Small intestine (tissue), 7 donors: ENCODE results near the gene COMMD10. TPM values are rescaled to one million over a fixed set of nuclear protein-coding genes. Genes with fewer than 3 reads are reported as not detected.

ENCODE experiments used
- DNase-seq, 2 donors: peaks; one replicate each; pipeline versions ENCODE4 v3.0.0 to v3.0.0-alpha.2; 2013
- FAIRE-seq: peaks from 2 replicates; lab custom pipeline; 2012; peaks lifted over from hg19 to GRCh38; lab: Jason Lieb, UNC
- H3K27ac ChIP-seq, 3 donors: one replicate each; pipeline ENCODE4 v1.5.1; 2013; ENCODE audit warnings: low read length in 2 of 3, mild to moderate bottlenecking in 2 of 3, control low read depth in 1 of 3, inconsistent platforms in 1 of 3, low read depth in 1 of 3, moderate library complexity in 1 of 3
- H3K27me3 ChIP-seq, 3 donors: one replicate each; pipeline ENCODE4 v1.6.1; 2013; ENCODE audit warnings: low read length in 3 of 3, inconsistent platforms in 1 of 3; ENCODE audit not compliant: control insufficient read depth in 3 of 3, insufficient read depth in 3 of 3
- H3K36me3 ChIP-seq, 3 donors: one replicate each; pipeline ENCODE4 v1.6.1; 2013; ENCODE audit warnings: low read length in 3 of 3, inconsistent platforms in 1 of 3, low read depth in 1 of 3, mild to moderate bottlenecking in 1 of 3, moderate library complexity in 1 of 3; ENCODE audit not compliant: control insufficient read depth in 3 of 3, insufficient read depth in 2 of 3
- H3K4me1 ChIP-seq, 3 donors: one replicate each; pipeline ENCODE4 v1.6.1; 2013; ENCODE audit warnings: low read length in 2 of 3, inconsistent platforms in 1 of 3, low read depth in 1 of 3, mild to moderate bottlenecking in 1 of 3, moderate library complexity in 1 of 3; ENCODE audit not compliant: control insufficient read depth in 3 of 3, insufficient read depth in 2 of 3
- H3K4me3 ChIP-seq, 3 donors: one replicate each; pipeline ENCODE4 v1.5.1; 2013; ENCODE audit warnings: low read length in 3 of 3, control low read depth in 1 of 3, inconsistent platforms in 1 of 3, low read depth in 1 of 3, mild to moderate bottlenecking in 1 of 3, moderate library complexity in 1 of 3
- H3K9me3 ChIP-seq, 2 donors: one replicate each; pipeline ENCODE4 v1.6.1; 2013; ENCODE audit warnings: low read depth in 1 of 2, low read length in 1 of 2; ENCODE audit not compliant: control insufficient read depth in 2 of 2, insufficient read depth in 1 of 2
- WGBS, 3 donors: extraction: QIAGEN DNeasy Blood & Tissue Kit; methylation state at CpG; one replicate each; pipeline ENCODE4 v1.1.7; 2013; 5-methylcytosine and 5-hydroxymethylcytosine counted together
- polyA plus RNA-seq, 4 donors: library from polyadenylated mRNA; stranded (reverse) in 3 of 4; unstranded in 1 of 4; fragments of 200-250 nt in 3 of 4; fragments of 120-200 nt in 1 of 4; gene quantifications; one replicate each; pipeline versions ENCODE4 v1.2.1 to v1.2.3, GENCODE V29; 2013
- donor health status: healthy with polysubstance abuse.
- donor health status: control.
- donor health status: control.
- donor health status: Bipolar disorder and iron deficiency.
- donor health status: healthy.

Gene COMMD10
- polyA plus RNA-seq, 4 donors, result 19.7 to 70.3 (median 23.2) TPM

GRCh38 chr5:116174111-116174510 is 89.3 kb downstream of the COMMD10 start:
- Histone ChIP-seq H3K9me3 (peaks cover 0 to 3% of the 10 kb centered on the region in 2 donors), H3K27ac (no peak overlapping the region), H3K4me1 (no peaks in the 10 kb centered on the region), H3K27me3 (no peaks in the 10 kb centered on the region), H3K4me3 (no peak overlapping the region), H3K36me3 (peaks cover 0 to 3% (median 0%) of the 10 kb centered on the region in 3 donors)
- DNase-seq, result no peak
- no peak for FAIRE-seq
- WGBS, 3 donors, result 98 to 100% (median 100%) methylated on average over 1 of the region's 1 CpG

- WGBS, 3 donors, result 79 to 84% (median 84%) methylated on average over 6 of the region's 6 CpGs
- Histone ChIP-seq H3K27ac (no peak overlapping the region), H3K4me1 (no peaks in the 10 kb centered on the region), H3K9me3 (peaks cover 0 to 3% of the 10 kb centered on the region in 2 donors), H3K4me3 (no peak overlapping the region), H3K36me3 (peaks cover 0 to 6% (median 0%) of the 10 kb centered on the region in 3 donors), H3K27me3 (no peaks in the 10 kb centered on the region)
- no peak for FAIRE-seq
- no peak for DNase-seq
Measured at GRCh38 chr5:116176121-116176520, 91.3 kb downstream of the COMMD10 start.

GRCh38 chr5:116178925-116179324 is 94.1 kb downstream of the COMMD10 start:
- FAIRE-seq (no peak), DNase-seq (no peak)
- WGBS, 3 donors, result 45 to 65% (median 62%) methylated on average over 4 of the region's 4 CpGs
- H3K27ac ChIP-seq, result no peak overlapping the region
- peaks cover 0 to 3% of the 10 kb centered on the region in 2 donors for H3K9me3 ChIP-seq
- H3K4me3 ChIP-seq, result no peak overlapping the region
- peaks cover 0 to 6% (median 0%) of the 10 kb centered on the region in 3 donors for H3K36me3 ChIP-seq
- H3K4me1 ChIP-seq, result no peaks in the 10 kb centered on the region
- H3K27me3 ChIP-seq, result no peaks in the 10 kb centered on the region

- no peak for DNase-seq
- H3K9me3 ChIP-seq, result no peaks in the 10 kb centered on the region
- no peaks in the 10 kb centered on the region for H3K27me3 ChIP-seq
- no peak overlapping the region for H3K27ac ChIP-seq
- H3K4me1 ChIP-seq, result no peaks in the 10 kb centered on the region
- WGBS, 3 donors, result 94 to 95% (median 95%) methylated on average over 2 of the region's 2 CpGs
- no peak for FAIRE-seq
- H3K36me3 ChIP-seq, result peaks cover 0 to 2% (median 0%) of the 10 kb centered on the region in 3 donors
- H3K4me3 ChIP-seq, result no peak overlapping the region
Measured at GRCh38 chr5:116209166-116209565, 124.3 kb downstream of the COMMD10 start.

- no peaks in the 10 kb centered on the region for H3K4me1 ChIP-seq
- H3K9me3 ChIP-seq, result no peaks in the 10 kb centered on the region
- DNase-seq (no peak), FAIRE-seq (no peak)
- H3K27ac ChIP-seq, result no peak overlapping the region
- H3K4me3 ChIP-seq, result no peak overlapping the region
- H3K36me3 ChIP-seq, result peaks cover 0 to 2% (median 0%) of the 10 kb centered on the region in 3 donors
- no peaks in the 10 kb centered on the region for H3K27me3 ChIP-seq
Measured at GRCh38 chr5:116212225-116212624, 127.4 kb downstream of the COMMD10 start.

GRCh38 chr5:116216246-116216645 is 131.4 kb downstream of the COMMD10 start:
- DNase-seq (no peak), FAIRE-seq (no peak)
- no peaks in the 10 kb centered on the region for H3K4me1 ChIP-seq
- H3K27me3 ChIP-seq, result no peaks in the 10 kb centered on the region
- WGBS, 3 donors, result 95 to 98% (median 98%) methylated on average over 5 of the region's 5 CpGs
- H3K9me3 ChIP-seq, result no peaks in the 10 kb centered on the region
- H3K4me3 ChIP-seq, result no peak overlapping the region
- no peak overlapping the region for H3K27ac ChIP-seq
- H3K36me3 ChIP-seq, result no peaks in the 10 kb centered on the region

GRCh38 chr5:116225281-116225922 is 140.6 kb downstream of the COMMD10 start:
- FAIRE-seq (no peak), DNase-seq (no peak)
- Histone ChIP-seq H3K36me3 (peaks cover 0 to 3% (median 0%) of the 10 kb centered on the region in 3 donors), H3K27me3 (no peaks in the 10 kb centered on the region), H3K4me1 (no peaks in the 10 kb centered on the region), H3K27ac (no peak overlapping the region), H3K4me3 (no peak overlapping the region), H3K9me3 (peaks cover 1 to 4% of the 10 kb centered on the region in 2 donors)

GRCh38 chr5:116229131-116229689 is 144.4 kb downstream of the COMMD10 start:
- DNase-seq, result no peak
- no peaks in the 10 kb centered on the region for H3K27me3 ChIP-seq
- no peaks in the 10 kb centered on the region for H3K4me1 ChIP-seq
- H3K36me3 ChIP-seq, result peaks cover 0 to 3% (median 0%) of the 10 kb centered on the region in 3 donors
- H3K27ac ChIP-seq, result no peak overlapping the region
- no peak for FAIRE-seq
- H3K9me3 ChIP-seq, result peaks cover 1 to 4% of the 10 kb centered on the region in 2 donors
- 44 to 64% (median 53%) methylated on average over 3 of the region's 3 CpGs for WGBS, 3 donors
- H3K4me3 ChIP-seq, result no peak overlapping the region
